Smooth muscle cell (in vitro differentiated cells): ENCODE results near the gene OGFR. TPM values are rescaled to one million over a fixed set of nuclear protein-coding genes. Genes with fewer than 3 reads are reported as not detected.

Experiments used
- DNase-seq: peaks from one replicate; lab custom pipeline; 2025; ENCODE audit not compliant: unreplicated experiment; lab: John Stamatoyannopoulos, UW
- H2AFZ ChIP-seq: fragments of 200-600 bp; sonication (generic); 2 replicates; pipeline ENCODE4 v1.6.0; 2016; ENCODE audit warnings: antibody characterized with exemption, low read depth, mild to moderate bottlenecking
- H3F3A ChIP-seq: fragments of 200-600 bp; sonication (generic); 2 replicates; pipeline ENCODE4 v1.6.0; 2017; ENCODE audit warnings: antibody characterized with exemption, low read depth
- H3K27ac ChIP-seq: fragments of 200-600 bp; sonication (generic); 2 replicates; pipeline ENCODE4 v1.5.1; 2016; ENCODE audit warnings: low read depth, mild to moderate bottlenecking
- H3K27me3 ChIP-seq: fragments of 200-600 bp; sonication (generic); 2 replicates; pipeline ENCODE4 v1.6.1; 2016; ENCODE audit warnings: low read depth, mild to moderate bottlenecking
- H3K36me3 ChIP-seq: fragments of 200-600 bp; sonication (generic); 2 replicates; pipeline ENCODE4 v1.5.1; 2016; ENCODE audit warnings: low read depth
- H3K4me1 ChIP-seq: fragments of 200-600 bp; sonication (generic); 2 replicates; pipeline ENCODE4 v1.5.1; 2016; ENCODE audit warnings: low read depth
- H3K4me2 ChIP-seq: fragments of 200-600 bp; sonication (generic); 2 replicates; pipeline ENCODE4 v1.6.0; 2016; ENCODE audit warnings: mild to moderate bottlenecking
- H3K4me3 ChIP-seq: fragments of 200-600 bp; sonication (generic); 2 replicates; pipeline ENCODE4 v1.5.1; 2016; ENCODE audit warnings: mild to moderate bottlenecking
- H3K79me2 ChIP-seq: fragments of 200-600 bp; sonication (generic); 2 replicates; pipeline ENCODE4 v1.6.0; 2016; ENCODE audit warnings: low read depth, mild to moderate bottlenecking
- H3K9ac ChIP-seq: fragments of 200-600 bp; sonication (generic); 2 replicates; pipeline ENCODE4 v1.6.0; 2016; ENCODE audit warnings: low read depth
- H3K9me3 ChIP-seq: fragments of 200-600 bp; sonication (generic); replicated peaks from 2 replicates; pipeline ENCODE4 v1.5.1; 2016; ENCODE audit warnings: low read depth
- H4K20me1 ChIP-seq: fragments of 200-600 bp; sonication (generic); 2 replicates; pipeline ENCODE4 v1.6.0; 2016; ENCODE audit warnings: low read depth
- CTCF ChIP-seq: fragments of 200-600 bp; sonication (generic); IDR thresholded peaks from 2 replicates; pipeline ENCODE4 v1.5.1; 2017; ENCODE audit warnings: borderline replicate concordance, mild to moderate bottlenecking, antibody characterized with exemption; ENCODE audit not compliant: insufficient read depth, poor library complexity, severe bottlenecking
- WGBS: methylation state at CpG from one replicate; pipeline ENCODE4 v1.1.7; 2016; ENCODE audit warnings: low lambda C conversion rate; 5-methylcytosine and 5-hydroxymethylcytosine counted together
- polyA plus RNA-seq: library from polyadenylated mRNA; unstranded; fragments of >200 nt; fragmentation: Nextera tagmentation; extraction: Ambion mirVana; gene quantifications from 2 replicates; pipeline ENCODE4 v1.2.1, GENCODE V29; 2016
- total RNA-seq: library from RNA; depleted of rRNA; stranded (reverse); fragments of >200 nt; gene quantifications from 2 replicates; pipeline ENCODE4 v1.2.3, GENCODE V29; 2014

OGFR gene
- total and polyA plus RNA-seq, 2 experiments from 2014 or later, result 24.4 to 53.2 TPM

GRCh38 chr20:62822788-62823651 lies 18.4 kb downstream of the OGFR start:
- DNase-seq, result no peak
- Histone ChIP-seq H3K9me3 (no peaks in the 10 kb centered on the region), H3K36me3 (no peaks in the 10 kb centered on the region), H4K20me1 (no peaks in the 10 kb centered on the region), H3K9ac (no peak overlapping the region), H3K79me2 (no peaks in the 10 kb centered on the region), H3K27me3 (no peaks in the 10 kb centered on the region), H2AFZ (no peak overlapping the region), H3K4me2 (no peak overlapping the region), H3K4me3 (no peak overlapping the region), H3F3A (peaks cover 8% of the 10 kb centered on the region), H3K4me1 (peaks cover 17% of the 10 kb centered on the region), H3K27ac (no peak overlapping the region)
- TF ChIP-seq CTCF, result peak; percentile 27
- WGBS, result 78% methylated on average over 24 of the region's 24 CpGs

GRCh38 chr20:62823688-62824475 lies 19.2 kb downstream of the OGFR start:
- Histone ChIP-seq H4K20me1 (no peaks in the 10 kb centered on the region), H3K36me3 (no peaks in the 10 kb centered on the region), H3K4me1 (peaks cover 8% of the 10 kb centered on the region), H3K4me2 (peak overlapping the region; percentile 95), H3K9me3 (no peaks in the 10 kb centered on the region), H2AFZ (no peak overlapping the region), H3K79me2 (no peaks in the 10 kb centered on the region), H3K9ac (no peak overlapping the region), H3K27me3 (no peaks in the 10 kb centered on the region), H3K27ac (no peak overlapping the region), H3F3A (no peaks in the 10 kb centered on the region), H3K4me3 (no peak overlapping the region)
- WGBS, result 90% methylated on average over 33 of the region's 38 CpGs
- TF ChIP-seq CTCF, result no peak
- no peak for DNase-seq

DNA sequence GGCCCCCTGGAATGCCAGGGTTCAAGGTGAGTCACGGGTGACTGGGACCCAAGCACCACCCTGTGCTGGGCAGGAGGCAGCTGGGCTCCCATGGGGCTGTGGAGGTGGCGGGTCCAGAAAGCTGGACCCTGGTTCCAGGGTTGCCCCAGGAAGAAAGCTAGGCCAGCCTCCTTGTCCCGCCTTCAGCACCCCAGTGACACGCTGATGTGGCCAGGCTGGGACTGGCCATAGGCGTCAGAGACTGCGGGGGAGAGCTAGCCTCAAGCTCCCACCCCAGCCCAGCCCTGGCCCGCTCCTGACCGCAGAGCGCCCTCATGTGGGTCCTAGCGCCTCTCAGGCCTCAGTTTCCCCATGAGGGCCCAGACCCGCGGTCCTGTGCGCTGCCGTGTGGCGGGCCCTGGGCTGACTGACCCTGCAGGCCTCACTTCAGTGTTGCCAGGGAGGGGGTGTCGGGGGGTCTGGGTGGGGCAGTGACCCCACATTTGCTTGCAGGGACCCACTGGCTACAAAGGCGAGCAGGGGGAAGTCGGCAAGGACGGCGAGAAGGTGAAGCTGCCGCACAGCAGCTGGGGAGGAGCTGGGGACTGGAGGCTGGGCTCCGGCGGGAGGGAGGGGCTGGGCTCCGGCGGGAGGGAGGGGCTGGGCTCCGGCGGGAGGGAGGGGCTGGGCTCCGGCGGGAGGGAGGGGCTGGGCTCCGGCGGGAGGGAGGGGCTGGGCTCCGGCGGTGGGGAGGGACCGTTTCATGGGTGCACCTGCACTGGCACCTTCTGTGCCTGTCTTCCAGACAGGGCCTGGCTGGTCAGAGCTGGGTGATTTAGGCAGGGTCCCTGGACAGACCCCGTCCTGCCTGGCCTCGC lies 20.1 kb downstream of the OGFR start:
- TF ChIP-seq CTCF, result no peak
- Histone ChIP-seq H3F3A (no peaks in the 10 kb centered on the region), H3K27me3 (no peaks in the 10 kb centered on the region), H3K79me2 (no peaks in the 10 kb centered on the region), H3K4me2 (peak overlapping the region; percentile 95), H3K4me1 (peaks cover 4% of the 10 kb centered on the region), H2AFZ (no peak overlapping the region), H3K9me3 (no peaks in the 10 kb centered on the region), H4K20me1 (no peaks in the 10 kb centered on the region), H3K4me3 (peak overlapping the region; percentile 49), H3K27ac (no peak overlapping the region), H3K36me3 (no peaks in the 10 kb centered on the region), H3K9ac (no peak overlapping the region)
- WGBS, result 57% methylated on average over 22 of the region's 36 CpGs
- DNase-seq, result no peak
